Activated T-cell treated with anti-CD3 and anti-CD28 coated beads for 24 hours (primary cell): Measurements from ENCODE around the gene E2F6.

ENCODE experiments used
- DNase-seq: peaks from one replicate; pipeline ENCODE4 v3.0.0-alpha.2; 2020; ENCODE audit warnings: low read depth

E2F6 gene

DNA sequence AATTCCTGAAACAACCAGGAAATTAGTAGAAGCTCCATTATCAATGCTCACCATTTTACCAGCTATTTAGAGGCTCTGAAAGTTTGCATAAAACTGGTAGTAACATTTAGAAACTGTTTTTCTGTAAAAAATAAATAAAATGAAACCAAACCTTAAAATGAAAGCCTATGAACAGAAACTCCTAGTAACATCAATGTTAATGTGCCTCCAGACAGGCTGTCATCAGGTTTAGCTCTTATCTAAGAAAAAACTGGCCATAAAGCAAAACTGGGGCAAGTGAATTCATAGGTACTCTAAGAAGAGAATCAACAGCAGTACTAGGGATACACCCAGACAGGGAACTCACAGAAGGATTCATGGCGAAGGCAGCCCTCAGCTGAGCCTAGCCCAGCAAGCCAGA is 8.0 kb downstream of the E2F6 start:
- DNase-seq, result no peak

DNA sequence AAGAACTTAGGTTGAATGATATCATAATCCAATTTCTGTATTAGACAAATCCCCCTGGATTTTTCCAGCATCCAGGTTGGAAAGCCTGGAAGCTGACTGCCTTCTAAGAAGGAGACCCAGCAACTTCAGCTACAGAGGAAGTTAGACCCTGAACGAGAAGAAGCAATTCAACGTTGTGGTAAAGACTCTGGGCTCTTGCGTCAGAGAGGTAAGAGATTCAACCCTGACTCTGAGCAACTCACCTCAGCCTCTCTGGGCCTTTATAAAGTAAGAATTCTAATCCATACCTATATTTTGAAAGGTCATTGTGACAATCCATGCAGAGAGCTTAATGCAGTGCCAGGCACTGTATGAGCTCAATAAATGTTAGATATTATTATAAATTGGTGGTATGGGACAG is 9.7 kb downstream of the E2F6 start:
- no peak for DNase-seq

DNA sequence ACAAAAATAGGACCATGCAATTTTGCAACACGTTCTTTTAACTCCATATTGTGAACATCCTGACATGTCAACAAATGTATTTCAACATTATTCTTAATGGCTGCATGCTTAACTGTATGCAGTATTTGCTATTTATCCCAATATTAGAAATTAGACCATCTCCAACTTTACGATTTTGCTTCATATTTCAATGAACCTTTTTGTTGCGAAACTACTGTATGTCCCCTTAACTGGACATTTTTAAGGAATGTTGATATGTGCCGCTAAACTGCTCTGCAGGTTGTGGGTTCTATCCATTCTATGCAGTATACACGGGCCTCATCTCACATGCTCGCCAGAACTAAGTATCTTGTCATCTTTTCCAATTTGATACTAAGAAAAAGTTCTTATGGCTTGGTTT is 11.1 kb downstream of the E2F6 start:
- no peak for DNase-seq

DNA sequence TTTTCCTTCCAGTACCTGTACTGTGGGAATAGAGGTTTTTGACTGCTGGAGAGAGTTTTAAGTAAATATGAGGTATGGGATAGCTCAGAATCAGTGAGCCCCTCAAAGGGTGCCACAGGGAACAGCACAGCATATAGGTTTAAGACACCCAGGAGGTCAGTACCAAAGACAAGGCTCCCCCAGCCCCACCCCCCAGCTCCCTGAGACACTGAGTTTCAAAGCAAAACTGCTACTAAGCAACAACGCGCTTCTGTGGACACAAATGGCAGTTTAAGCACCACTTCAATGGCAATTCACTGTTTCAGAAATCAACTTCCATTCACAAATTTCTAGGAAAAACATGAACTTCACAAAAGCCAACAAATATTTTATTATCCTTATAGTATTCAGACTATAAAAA is 15.2 kb downstream of the E2F6 start:
- DNase-seq, result no peak

DNA sequence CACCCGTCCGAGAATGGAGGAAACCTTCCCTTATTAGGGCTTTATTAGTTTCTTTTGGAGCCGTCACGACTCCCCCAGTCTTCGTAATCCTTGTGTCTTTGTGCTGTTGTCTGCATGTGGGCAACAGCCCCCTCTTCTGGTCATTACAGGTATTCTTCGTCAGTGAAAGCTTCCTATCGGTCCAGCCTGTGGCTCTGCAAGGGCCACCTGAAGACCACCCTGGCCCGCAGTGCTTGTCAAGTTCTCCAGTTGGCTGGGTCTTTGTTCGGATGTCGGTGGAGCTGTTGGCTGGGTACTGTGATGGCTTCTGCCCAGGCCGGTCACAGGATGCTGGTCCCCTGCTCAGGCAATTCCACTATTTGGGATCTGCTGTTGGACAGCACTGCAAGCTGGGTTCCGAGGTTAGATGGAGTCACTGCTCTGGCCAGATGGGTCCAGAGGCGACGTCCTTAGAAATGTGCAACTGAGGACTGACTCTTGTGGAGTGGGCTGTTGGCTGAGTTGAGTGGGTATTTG is 19.2 kb downstream of the E2F6 start:
- DNase-seq, result peak; percentile 9

DNA sequence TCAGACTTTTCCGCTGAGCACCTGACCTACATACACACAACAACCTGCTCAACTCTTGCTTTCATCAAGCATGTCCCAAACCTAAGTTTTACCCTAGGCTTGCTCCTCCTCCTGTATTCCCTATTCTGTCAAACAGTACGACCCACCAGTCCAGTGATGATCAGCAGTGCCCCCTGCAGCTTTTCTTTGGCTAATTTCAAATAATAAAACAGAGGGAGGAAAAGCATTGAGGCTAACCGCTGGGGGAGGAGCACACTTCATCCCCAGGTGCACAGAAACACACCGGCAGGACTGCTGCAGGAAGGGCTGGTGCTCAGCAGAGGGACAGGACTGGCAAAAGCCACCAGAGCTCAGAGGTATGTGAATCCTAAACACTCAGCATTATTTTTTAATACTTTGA is 21.2 kb downstream of the E2F6 start:
- no peak for DNase-seq

DNA sequence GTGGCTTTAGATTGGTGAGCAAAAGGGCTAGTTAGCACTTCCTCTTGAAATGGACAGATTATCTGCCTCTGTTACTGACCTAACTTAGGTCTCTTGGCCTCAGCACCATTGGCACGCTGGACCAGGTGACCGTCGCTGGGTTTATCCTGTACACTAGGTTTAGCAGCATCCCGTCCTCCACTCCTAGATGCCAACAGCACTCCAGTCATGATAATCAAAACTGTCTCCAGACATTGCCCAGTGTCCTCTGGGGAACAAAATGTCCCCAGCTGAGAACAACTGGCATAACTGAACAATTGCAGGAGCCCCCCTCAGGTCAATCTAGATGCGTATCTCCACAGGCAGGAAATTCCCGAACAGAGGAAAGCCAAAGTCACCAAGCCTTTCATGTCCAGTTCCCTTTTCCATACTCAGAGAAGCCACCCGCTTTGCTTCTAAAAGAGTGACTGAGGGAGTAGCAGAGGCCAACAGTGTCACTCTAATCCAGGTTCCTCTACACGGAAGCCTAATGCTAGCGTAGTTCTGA is 27.3 kb downstream of the E2F6 start:
- DNase-seq, result no peak

DNA sequence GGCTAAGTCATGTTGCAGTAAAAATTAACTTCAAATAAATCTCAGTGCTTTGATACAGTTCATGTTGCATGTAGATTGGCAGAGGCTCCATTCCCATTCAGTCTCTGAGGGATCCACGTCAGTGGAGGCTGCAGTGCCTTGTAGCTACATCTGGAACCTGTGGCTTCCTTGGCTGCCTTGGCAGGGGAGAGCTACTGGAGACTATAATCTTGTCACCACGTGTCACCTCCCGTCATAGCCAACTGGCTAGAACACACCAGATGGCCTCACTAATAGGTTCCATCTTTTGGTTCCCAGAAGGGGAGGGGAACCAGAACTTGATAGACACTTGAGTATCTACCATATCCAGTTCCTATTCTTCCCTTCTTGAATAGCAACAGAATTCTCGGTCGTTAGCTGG is 28.4 kb downstream of the E2F6 start:
- DNase-seq, result no peak

DNA sequence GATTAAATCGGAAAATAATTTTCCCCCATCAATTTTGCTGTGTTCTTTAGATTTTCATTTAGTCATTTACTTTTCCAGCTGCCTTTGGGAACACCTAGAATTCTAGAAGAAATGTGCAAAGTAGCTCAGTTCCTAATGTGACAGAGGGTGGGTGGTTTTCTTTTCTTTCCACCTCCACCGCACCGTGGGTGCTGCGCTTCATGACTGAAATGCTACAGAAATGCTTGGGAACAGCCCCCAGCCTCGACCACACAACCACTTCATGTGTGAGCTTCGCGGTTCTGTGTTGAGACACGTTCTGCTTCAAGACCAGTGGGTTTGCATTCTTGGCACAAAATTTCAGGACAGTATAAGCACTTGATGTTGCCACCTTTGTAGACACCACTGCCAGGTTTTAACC is 30.9 kb downstream of the E2F6 start:
- DNase-seq, result no peak

DNA sequence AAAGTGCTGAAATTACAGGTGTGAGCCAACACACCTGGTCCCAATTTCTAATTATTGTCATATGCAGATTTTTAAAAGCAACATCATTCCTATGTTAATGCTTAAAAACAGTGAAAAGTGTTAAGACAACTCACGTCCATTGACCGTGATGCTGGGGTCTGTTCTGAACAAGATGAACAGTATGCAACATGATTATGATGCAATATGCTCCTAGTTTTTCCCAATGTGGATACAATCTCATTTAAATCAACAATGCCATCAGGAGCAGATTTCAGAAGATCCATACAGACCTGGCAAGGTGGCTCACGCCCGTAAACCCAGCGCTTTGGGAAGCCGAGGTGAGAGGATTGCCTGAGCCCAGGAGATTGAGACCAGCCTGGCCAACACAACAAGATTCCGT is 31.5 kb downstream of the E2F6 start:
- no peak for DNase-seq

DNA sequence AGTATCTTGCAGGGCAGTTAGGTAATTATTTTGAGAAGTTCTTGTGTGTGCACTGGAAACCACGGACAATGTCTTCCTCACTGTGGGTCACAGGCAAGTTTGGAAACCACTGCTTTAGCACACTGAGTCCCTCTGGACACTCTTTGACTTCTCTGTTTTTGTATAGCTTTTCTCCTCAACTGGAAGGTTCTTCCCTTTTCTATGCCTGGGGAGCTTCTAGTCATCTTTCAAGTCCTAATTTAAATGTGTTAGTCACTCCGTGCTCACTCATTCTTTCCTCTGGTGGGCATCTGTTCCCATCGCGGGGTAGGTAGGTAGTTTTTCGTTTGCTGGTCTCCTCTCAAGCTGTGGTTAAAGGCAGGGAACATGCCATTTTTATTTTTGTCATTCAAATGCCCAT is 32.1 kb downstream of the E2F6 start:
- DNase-seq, result no peak

DNA sequence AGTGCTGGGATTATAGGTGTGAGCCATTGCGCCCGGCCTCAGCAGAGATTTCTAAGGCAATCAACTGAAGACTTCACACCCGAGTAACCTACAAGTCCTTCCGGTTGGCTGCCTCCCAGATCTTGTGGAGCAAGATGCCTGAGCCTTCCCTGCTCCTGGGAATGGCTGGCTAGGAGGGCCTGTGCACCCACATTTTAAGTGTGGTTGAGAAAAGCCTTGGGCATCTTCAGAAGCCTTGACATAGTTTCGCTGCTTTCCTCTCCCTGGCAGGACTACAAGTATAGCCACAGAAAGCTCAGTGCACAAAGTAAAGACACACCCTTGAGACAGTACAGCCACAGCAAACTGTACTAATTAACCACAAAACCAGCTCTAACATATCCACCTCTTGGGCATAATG is 35.2 kb downstream of the E2F6 start:
- DNase-seq, result no peak

DNA sequence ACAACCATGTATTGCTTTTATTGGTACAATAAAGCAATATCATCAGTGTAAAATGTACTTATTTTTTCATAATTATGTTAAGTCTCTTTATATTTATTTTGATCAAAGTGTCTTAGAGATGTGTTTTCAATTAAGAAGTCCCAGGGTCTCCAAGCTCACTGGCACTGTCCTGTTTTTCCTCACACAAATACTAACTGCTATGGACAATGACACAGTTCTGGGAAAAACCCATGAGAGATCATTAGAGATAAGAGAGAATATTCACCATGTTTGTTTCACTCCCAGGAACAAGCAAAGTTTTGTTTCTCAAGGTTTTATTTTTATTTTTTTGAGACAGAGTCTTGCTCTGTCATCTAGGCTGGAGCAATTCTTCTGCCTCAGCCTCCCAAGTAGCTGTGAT is 38.7 kb downstream of the E2F6 start:
- DNase-seq, result no peak

DNA sequence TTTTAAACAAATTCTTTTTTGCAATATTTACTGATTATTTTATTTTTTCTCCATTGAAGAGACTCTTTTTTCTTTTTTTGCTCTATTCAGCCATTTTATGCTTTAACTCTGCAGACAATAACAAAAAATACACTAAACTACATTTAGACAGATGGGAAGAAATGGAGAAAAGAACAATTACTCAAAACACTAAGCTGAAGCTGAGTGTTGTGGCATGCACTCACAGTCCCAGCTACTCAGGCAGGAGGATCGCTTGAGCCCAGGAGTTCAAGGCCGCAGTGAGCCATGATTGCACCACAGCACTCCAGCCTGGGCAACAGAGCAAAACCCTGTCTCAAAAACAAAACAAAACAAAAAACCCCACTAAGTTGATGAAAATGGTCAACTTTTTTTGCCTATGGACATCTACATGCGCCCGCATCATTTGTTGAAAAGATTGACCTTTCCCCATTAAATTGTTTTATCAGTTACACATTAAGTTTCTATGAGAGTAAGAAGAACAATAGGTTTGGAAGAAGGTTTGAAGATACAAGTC is 43.0 kb downstream of the E2F6 start:
- no peak for DNase-seq

DNA sequence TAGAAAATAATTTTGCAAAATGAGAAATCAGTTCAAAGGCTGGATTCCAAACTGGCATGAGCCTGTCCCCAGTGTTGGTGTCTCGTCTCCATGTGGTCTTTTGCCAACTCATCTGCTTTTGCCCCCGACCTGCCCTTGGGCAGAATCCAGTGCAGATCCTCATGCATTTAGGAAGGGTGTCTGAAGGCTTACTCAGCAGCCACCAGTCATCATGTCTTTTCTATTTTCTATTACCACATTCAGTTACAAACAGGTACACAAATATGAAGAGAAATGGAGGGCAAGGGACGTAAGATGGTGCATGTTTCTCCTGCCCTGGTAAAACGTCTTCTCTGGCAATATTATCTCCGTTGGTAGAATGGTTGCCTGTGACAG is 43.5 kb downstream of the E2F6 start:
- DNase-seq, result no peak

DNA sequence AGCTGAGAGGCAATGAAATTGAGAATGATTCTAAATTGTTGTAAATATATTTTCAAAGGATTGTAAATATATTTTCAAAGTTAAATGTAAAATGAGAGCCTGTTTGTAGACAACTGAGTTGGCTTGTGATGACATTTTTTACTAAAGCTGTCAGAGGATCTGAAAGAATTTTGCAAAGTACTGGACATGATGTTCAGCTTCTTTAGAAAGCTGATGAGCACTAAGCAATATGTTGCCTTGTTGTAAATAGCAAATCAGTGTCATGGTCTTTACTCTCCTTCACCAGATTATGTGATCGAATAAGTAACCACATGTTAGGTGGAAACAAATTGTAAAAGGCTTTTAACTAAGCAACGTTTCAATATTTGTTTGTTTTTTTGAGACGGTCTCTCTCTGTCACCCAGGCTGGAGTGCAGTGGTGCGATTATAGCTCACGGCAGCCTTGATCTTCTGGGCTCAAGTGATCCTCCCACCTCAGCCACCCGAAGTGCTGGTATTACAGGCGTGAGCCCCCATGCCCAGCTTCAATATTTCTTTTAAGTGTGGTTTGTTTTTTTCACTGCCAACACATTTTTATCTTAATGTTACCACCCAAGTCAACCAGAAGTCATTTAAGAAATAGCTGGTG is 44.0 kb downstream of the E2F6 start:
- DNase-seq, result no peak

DNA sequence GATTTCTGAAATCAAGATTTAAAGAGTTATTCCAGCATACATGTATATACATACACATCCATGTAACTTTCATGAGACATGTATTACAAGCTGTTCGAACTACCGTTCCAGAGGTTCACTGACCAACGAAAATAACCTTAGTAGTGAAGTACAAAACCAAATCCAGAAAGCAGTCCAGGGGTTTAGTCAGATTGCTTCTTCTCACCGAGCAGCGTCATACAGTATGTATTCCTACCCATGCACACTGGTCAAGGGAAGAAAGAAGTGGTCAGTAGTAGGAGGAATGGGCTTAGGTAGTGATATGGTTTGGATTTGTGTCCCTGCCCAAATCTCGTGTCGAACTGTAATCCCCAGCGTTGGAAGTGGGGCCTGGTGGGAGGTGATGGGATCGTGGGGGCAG is 45.3 kb downstream of the E2F6 start:
- DNase-seq, result no peak

DNA sequence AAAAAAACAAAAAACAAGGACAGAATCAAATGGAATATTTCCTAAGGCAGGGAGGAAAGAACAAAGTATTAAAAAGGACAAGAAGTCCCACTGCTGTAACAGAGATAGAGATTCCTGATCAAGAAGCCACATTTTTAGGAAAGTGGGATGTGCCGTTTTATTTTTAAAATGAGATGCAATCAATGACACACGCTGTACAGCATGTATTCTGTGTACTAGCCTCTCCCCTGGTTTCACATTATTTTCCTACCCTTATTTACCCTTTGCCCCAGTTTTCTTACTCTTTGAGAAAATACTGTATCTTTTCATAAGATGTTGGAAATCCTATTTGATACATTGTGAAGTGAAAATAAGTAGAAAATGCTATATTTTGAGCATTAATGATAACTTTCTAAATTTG is 45.8 kb downstream of the E2F6 start:
- DNase-seq, result no peak

DNA sequence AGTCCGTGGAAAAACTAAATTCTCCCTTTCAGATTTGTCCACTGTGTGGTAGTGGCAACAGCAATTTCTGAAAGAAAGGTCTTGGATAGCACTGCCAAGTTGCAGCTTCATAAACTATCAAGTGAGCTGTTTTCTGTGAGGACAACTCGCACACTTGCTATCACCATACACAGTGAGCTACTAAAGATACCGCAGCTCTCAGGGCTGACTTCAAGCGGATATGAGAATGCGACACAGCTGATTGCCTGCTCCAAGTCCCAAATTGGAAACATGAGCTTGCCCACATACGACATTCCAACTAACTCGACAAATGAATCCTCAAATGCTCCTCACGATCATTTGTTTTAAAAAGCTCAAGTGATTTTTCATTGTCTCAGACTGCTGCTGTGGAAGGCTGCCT is 46.2 kb downstream of the E2F6 start:
- no peak for DNase-seq

DNA sequence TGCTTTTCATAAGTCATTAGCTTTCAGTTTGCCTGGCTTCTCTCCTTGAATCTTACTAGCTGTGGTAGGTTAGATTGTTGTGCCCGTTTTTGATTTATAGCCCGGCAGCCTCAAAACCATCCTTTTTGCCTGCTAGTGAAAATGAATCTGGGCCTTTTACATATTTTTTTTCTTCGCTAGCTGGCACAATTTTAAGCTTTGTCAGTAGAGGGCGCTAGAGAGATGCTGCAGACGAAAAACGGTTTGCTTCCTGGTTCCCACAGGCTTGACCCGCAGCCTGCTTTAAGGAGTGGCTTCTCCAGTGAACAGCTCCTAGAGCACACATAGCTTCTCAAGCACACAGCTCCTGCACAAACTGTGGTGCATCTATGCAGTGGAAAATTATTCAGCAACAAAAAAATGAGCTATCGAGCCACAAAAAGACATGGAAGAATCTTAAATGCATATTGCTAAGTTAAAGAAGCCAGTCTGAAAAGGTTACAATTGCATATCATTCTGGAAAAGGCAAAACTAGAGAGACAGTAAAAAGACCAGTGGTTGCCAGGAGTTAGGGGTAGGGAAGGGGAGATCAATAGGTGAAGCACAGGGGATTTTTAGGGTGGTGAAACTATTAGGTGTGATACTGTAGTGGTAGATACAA is 47.9 kb downstream of the E2F6 start:
- DNase-seq, result no peak

DNA sequence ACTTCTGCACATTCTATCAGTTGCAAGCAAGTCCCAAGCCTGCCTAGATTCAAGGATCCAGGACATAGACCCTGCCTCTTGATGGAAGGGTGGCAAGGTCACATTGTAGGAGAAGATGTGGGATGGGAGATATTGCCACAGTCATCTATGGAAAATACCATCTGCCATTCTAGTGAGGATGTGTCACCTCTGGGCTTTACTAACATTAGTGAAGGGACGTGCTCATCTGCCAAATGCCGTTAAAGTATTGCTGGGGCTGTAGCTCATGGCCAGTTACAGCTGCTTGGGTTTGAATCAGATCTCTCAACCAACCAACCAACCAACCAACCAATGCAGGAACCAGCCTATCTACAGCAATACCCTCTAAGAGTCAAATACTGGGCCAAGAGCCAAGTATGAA is 49.0 kb downstream of the E2F6 start:
- no peak for DNase-seq

DNA sequence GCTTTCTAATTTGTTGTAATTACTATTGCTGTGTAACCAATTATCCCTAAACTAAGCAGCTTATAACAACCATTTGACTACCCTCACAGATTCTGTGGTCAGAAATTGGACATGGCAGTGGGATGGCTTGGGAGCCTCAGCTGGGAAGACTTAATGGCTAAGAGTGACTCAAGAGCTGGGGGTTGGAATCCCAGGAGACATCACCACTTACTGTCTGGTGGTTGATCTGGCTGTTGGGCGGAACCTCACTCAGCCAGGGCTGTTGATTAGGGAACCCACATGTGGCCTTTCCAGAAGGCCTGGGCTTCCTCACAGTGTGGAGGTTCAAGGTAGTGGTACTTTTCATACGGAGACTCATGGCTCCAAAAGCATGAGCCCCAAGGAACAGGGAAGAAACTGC is 49.8 kb downstream of the E2F6 start:
- no peak for DNase-seq

DNA sequence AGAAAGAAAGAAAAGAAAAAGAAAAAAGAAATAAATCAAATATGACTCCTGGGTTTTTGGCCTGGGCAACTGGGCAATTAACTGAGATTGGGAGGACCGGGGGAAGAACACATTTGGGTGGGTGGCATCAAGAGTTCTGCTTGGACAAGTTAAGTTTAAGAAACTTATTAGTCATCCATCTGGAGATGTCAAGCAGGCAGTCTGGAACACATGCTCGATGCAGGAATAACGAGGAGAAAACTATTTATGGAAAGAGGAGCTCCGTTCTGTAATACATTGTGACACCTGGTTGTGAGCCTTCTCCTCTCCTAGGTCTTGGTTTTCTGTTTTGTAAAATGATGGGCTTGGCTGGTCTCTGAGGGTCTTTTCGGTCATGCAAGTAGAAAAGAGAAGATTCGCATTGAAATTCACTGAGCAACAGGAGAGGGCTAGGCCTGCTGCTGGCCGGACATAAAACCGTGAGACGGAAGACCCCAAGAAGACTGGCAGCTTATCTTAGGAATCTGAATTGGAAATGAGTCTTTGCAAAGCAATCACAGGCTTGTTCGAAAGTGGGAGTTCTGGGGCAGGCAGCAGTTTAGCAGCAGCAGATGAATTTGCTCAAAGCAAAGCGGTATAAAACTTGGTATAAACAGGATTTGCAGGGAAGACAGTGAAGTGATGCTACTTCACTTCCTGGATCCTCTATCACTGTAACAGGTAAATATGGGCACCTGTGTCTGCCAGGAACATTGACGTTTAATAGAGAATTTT is 51.4 kb downstream of the E2F6 start:
- no peak for DNase-seq
